Nephron (organoid): ENCODE data around the gene CLPTM1L.
"Not testable (repeated sequence)": the region's sequence is repeated elsewhere in the genome, so short reads cannot be mapped to it uniquely, and the experiment has no call there.

ENCODE experiments used
- H3K27ac Mint-ChIP-seq, 3 experiments: 2 replicates each; pipeline ENCODE4 v1.8.0; 2020; ENCODE audit warnings: mixed read lengths in 3 of 3, mild to moderate bottlenecking in 2 of 3, moderate library complexity in 1 of 3
- H3K27me3 Mint-ChIP-seq: 2 replicates; pipeline ENCODE4 v1.8.0; 2021; ENCODE audit warnings: low read depth, mild to moderate bottlenecking, moderate library complexity, mixed read lengths
- H3K36me3 Mint-ChIP-seq: 2 replicates; pipeline ENCODE4 v1.8.0; 2020; ENCODE audit warnings: low read depth, mixed read lengths
- H3K4me1 Mint-ChIP-seq: 2 replicates; pipeline ENCODE4 v1.8.0; 2020; ENCODE audit warnings: mixed read lengths
- H3K4me3 Mint-ChIP-seq, 3 experiments: 2 replicates each; pipeline ENCODE4 v1.8.0; 2020; ENCODE audit warnings: mild to moderate bottlenecking in 3 of 3, mixed read lengths in 3 of 3, moderate library complexity in 2 of 3
- H3K9me3 Mint-ChIP-seq: 2 replicates; pipeline ENCODE4 v1.8.0; 2020; ENCODE audit warnings: mixed read lengths
- CTCF ChIP-seq, 3 experiments: fragments of 200-600 bp; sonication (generic); IDR thresholded peaks; one replicate each; pipeline ENCODE4 v1.5.0; 2021; ENCODE audit warnings: antibody characterized with exemption in 3 of 3; ENCODE audit not compliant: unreplicated experiment in 3 of 3

Gene CLPTM1L

GRCh38 chr5:1346627-1347440, 1.9 kb upstream of the CLPTM1L start:
- Mint-ChIP-seq H3K27me3 (no peaks in the 10 kb centered on the region), H3K27ac (peak overlapping the region in 1 of 3 experiments; percentile 39), H3K4me3 (peak overlapping the region; percentile 83 to 91 (median 90)), H3K4me1 (peaks cover 11% of the 10 kb centered on the region), H3K9me3 (no peaks in the 10 kb centered on the region), H3K36me3 (peaks cover 9% of the 10 kb centered on the region)
- no peak for TF ChIP-seq CTCF (IDR thresholded peaks at IDR 0.05; ENCODE audit: unreplicated experiment in 3 of 3)

- no peaks in the 10 kb centered on the region for H3K9me3 Mint-ChIP-seq
- peak overlapping the region; percentile 63 to 82 (median 72) for H3K27ac Mint-ChIP-seq
- H3K27me3 Mint-ChIP-seq = no peaks in the 10 kb centered on the region
- H3K4me3 Mint-ChIP-seq = peak overlapping the region; percentile 83 to 91 (median 90)
- peaks cover 17% of the 10 kb centered on the region for H3K36me3 Mint-ChIP-seq
- peaks cover 11% of the 10 kb centered on the region for H3K4me1 Mint-ChIP-seq
- TF ChIP-seq CTCF (IDR thresholded peaks at IDR 0.05; ENCODE audit: unreplicated experiment in 3 of 3) = no peak
Observed at GRCh38 chr5:1345876-1346626, 1.2 kb upstream of the CLPTM1L start.

GRCh38 chr5:1343931-1344901, 683 bp downstream of the CLPTM1L start:
- peak overlapping the region; percentile 37 to 86 (median 70) for H3K27ac Mint-ChIP-seq
- H3K27me3 Mint-ChIP-seq = no peaks in the 10 kb centered on the region
- TF ChIP-seq CTCF (IDR thresholded peaks at IDR 0.05; ENCODE audit: unreplicated experiment in 3 of 3) = no peak
- peaks cover 26% of the 10 kb centered on the region for H3K36me3 Mint-ChIP-seq
- peaks cover 11% of the 10 kb centered on the region for H3K4me1 Mint-ChIP-seq
- H3K4me3 Mint-ChIP-seq = peak overlapping the region; percentile 87 to 96 (median 93)
- no peaks in the 10 kb centered on the region for H3K9me3 Mint-ChIP-seq

GRCh38 chr5:1343315-1343751, 1.6 kb downstream of the CLPTM1L start:
- peak overlapping the region in 2 of 3 experiments; percentile 45 to 75 for H3K27ac Mint-ChIP-seq
- no peaks in the 10 kb centered on the region for H3K27me3 Mint-ChIP-seq
- TF ChIP-seq CTCF (IDR thresholded peaks at IDR 0.05; ENCODE audit: unreplicated experiment in 3 of 3) = no peak
- H3K9me3 Mint-ChIP-seq = no peaks in the 10 kb centered on the region
- H3K4me1 Mint-ChIP-seq = peaks cover 11% of the 10 kb centered on the region
- peaks cover 29% of the 10 kb centered on the region for H3K36me3 Mint-ChIP-seq
- H3K4me3 Mint-ChIP-seq = peak overlapping the region; percentile 87 to 96 (median 93)

GRCh38 chr5:1342711-1343110, 2.2 kb downstream of the CLPTM1L start:
- H3K27me3 Mint-ChIP-seq, H3K9me3 Mint-ChIP-seq, H3K27ac Mint-ChIP-seq: not testable (repeated sequence)
- Mint-ChIP-seq H3K36me3 (peaks cover 34% of the 10 kb centered on the region), H3K4me3 (peak overlapping the region; percentile 87 to 96 (median 93)), H3K4me1 (peaks cover 11% of the 10 kb centered on the region)
